Muscle of leg (tissue), 11 donors: ENCODE data around the gene NLRC3. TPM values are rescaled to one million over a fixed set of nuclear protein-coding genes. Genes with fewer than 3 reads are reported as not detected.
A peak's percentile ranks its signal among the peaks of the same experiment; 100 is the strongest.
"Not testable (repeated sequence)": the region's sequence is repeated elsewhere in the genome, so short reads cannot be mapped to it uniquely, and the experiment has no call there.

Experiments
- DNase-seq: peaks from one replicate; pipeline ENCODE4 v3.0.0; 2013
- H3K27ac ChIP-seq: one replicate; pipeline ENCODE4 v1.5.1; 2013; ENCODE audit warnings: mild to moderate bottlenecking, low read length, control low read depth
- H3K27me3 ChIP-seq: one replicate; pipeline ENCODE4 v1.6.1; 2013; ENCODE audit warnings: low read length; ENCODE audit not compliant: control insufficient read depth, insufficient read depth
- H3K36me3 ChIP-seq: one replicate; pipeline ENCODE4 v1.6.1; 2013; ENCODE audit warnings: low read length; ENCODE audit not compliant: control insufficient read depth, insufficient read depth
- H3K4me1 ChIP-seq: one replicate; pipeline ENCODE4 v1.6.1; 2013; ENCODE audit warnings: low read length; ENCODE audit not compliant: control insufficient read depth, insufficient read depth
- H3K4me3 ChIP-seq: one replicate; pipeline ENCODE4 v1.5.1; 2013; ENCODE audit warnings: low read length, control low read depth
- H3K9me3 ChIP-seq: replicated peaks from 2 replicates; pipeline ENCODE4 v1.6.1; 2013; ENCODE audit warnings: low read depth, low read length; ENCODE audit not compliant: control insufficient read depth
- WGBS: methylation state at CpG from one replicate; pipeline ENCODE4 v1.1.5; 2013; ENCODE audit warnings: missing lambda C conversion rate; ENCODE audit not compliant: insufficient coverage; 5-methylcytosine and 5-hydroxymethylcytosine counted together
- polyA plus RNA-seq, 8 donors: library from polyadenylated mRNA; unstranded; fragments of 120-200 nt; gene quantifications; one replicate each; pipeline versions ENCODE4 v1.2.1 to v1.2.3, GENCODE V29; 2013; ENCODE audit warnings: inconsistent platforms in 1 of 8, low replicate concordance in 1 of 8; ENCODE audit not compliant: insufficient read length in 8 of 8, insufficient read depth in 1 of 8
- total RNA-seq: library from RNA; stranded (reverse); fragments of 120-200 nt; gene quantifications from one replicate; pipeline ENCODE4 v1.2.4, GENCODE V29; 2013

Gene NLRC3
- total and polyA plus RNA-seq, 9 donors = 0.58 to 1.2 (median 1.00) TPM

DNA sequence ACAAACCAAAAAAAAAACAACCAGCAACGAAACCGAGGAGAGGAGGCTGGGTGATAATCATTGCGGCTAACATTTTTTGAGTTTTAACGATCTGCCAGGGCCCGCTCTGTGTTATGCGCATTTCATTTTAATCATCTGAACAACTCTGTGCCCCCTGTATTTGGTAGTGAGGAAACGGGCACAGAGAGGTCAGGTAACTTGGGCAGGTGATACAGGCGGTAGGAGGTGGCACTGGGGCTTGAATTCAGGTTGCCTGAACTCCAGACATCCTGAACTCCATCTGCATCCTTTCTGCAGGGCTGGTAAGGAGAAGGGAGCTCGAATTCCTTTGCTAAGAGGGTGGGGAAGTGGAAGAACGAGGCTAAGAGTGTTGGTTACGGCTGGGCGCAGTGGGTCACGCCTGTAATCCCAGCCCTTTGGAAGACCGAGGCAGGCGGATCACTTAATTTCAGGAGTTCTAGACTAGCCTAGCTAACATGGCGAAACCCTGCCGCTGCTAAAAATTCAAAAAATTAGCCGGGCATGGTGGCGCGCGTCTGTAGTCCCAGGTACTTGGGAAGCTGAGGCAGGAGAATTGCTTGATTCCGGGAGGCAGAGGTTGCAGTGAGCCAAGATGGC is 75.3 kb downstream of the NLRC3 start:
- H3K4me3 ChIP-seq = peak overlapping the region; percentile 78
- H3K27me3 ChIP-seq = no peaks in the 10 kb centered on the region
- DNase-seq = no peak
- peak overlapping the region; percentile 79 for H3K27ac ChIP-seq
- 82% methylated on average over 14 of the region's 22 CpGs for WGBS
- peaks cover 20% of the 10 kb centered on the region for H3K36me3 ChIP-seq
- peaks cover 11% of the 10 kb centered on the region for H3K4me1 ChIP-seq
- H3K9me3 ChIP-seq = no peaks in the 10 kb centered on the region

DNA sequence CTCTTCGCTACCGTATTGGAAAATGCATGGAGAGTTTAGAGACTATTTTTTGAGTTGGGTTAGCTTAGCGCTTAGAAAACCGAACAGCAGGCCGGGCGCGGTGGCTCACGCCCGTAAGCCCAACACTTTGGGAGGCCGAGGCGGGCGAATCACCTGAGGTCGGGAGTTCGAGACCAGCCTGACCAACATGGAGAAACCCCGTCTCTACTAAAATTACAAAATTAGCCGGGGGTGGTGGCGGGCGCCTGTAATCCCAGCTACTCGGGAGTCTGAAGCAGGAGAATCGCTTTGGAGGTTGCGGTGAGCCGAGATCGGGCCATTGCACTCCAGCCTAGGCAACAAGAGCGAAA is 75.8 kb downstream of the NLRC3 start:
- not testable (repeated sequence) for H3K9me3 ChIP-seq, DNase-seq, H3K27me3 ChIP-seq
- Histone ChIP-seq H3K4me1 (peaks cover 11% of the 10 kb centered on the region), H3K4me3 (peak overlapping the region; percentile 78), H3K36me3 (peaks cover 16% of the 10 kb centered on the region), H3K27ac (peak overlapping the region; percentile 79)
- 12% methylated on average over 18 of the region's 24 CpGs for WGBS

DNA sequence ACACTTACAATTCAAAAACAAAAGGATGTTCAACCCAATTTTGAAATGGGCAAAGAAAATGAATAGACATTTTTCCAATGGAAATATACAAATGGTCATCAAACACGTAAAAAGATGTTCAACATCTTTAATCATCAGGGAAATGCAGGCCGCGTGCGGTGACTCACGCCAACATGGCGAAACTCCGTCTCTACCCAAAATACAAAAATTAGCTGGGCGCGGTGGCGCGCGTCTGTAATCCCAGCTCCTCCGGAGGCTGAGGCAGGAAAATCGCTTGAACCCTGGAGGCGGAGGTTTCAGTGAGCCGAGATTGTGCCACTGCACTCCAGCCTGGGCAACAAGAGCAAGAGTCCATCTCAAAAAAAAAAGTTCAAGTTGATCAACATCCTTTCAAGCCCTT is 78.2 kb downstream of the NLRC3 start:
- peaks cover 11% of the 10 kb centered on the region for H3K4me1 ChIP-seq
- H3K9me3 ChIP-seq = no peaks in the 10 kb centered on the region
- no peaks in the 10 kb centered on the region for H3K27me3 ChIP-seq
- H3K4me3 ChIP-seq = no peak overlapping the region
- DNase-seq = no peak
- WGBS = 98% methylated on average over 10 of the region's 16 CpGs
- no peak overlapping the region for H3K27ac ChIP-seq
- H3K36me3 ChIP-seq = no peaks in the 10 kb centered on the region

DNA sequence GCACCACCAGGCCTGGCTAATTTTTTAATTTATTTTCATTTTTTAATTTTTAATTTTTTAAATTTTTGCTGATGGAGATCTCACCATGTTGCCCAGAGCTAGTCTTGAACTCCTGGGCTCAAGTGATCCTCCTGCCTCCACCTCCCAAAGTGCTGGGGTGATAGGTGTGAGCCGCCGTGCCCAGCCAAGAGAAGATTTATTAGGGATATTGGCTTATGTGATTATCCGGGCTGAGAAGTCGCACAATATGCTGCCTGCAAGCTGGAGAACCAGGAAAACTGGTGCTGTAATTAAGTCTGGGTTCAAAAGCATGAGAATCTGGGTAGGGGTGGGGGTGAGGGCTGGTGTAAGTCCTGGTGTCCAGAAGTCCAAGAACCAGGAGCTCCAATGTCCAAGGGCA is 79.4 kb downstream of the NLRC3 start:
- Histone ChIP-seq H3K27ac (no peak overlapping the region), H3K27me3 (no peaks in the 10 kb centered on the region), H3K4me1 (peaks cover 14% of the 10 kb centered on the region), H3K36me3 (no peaks in the 10 kb centered on the region), H3K9me3 (no peaks in the 10 kb centered on the region), H3K4me3 (no peak overlapping the region)
- 93% methylated on average over 3 of the region's 4 CpGs for WGBS
- no peak for DNase-seq

DNA sequence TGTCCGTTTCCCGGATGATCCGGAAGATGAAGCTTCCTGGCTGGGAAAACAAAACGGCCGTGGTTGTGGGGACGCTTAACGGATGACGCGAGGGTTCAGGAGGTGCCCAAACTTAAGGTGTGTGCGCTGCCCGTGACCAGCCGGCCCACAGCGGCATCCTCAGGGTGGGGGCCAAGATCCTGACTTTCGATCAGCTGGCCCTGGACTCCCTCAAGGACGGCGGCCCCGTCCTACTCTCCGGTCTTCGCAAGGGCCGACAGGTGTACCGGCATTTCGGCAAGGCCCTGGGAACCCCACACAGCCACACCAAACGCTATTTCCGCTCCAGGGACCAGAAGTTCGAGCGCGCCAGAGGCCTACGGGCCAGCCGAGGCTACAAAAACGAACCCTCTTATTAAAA is 80.8 kb downstream of the NLRC3 start:
- DNase-seq = no peak
- H3K4me1 ChIP-seq = peaks cover 5% of the 10 kb centered on the region
- 95% methylated on average over 23 of the region's 30 CpGs for WGBS

DNA sequence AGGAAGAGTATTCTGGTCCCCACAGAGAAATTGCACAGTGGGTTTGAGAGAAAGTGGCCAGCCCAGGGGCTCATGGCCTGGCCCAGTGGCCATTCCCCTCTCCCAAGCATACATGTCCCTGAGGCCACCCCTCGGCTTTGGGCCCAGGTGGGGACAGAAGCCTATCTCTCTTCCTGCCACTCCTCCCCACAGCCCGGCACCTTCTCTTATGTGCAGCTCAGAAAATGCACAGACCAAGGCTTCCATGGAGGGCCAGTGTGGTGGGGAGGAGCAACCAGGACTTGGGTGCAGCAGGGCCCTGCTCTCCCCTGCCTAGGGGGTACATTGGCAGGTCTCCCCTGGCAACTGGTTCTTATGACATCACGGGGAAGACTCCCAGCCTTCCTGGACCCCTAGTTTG is 82.0 kb downstream of the NLRC3 start, which contains the start of gene C16orf90:
TSS of gene C16orf90 (minus strand) at position 314 of the 400 bp plus-strand sequence. CDS start at position 246, 68 bp downstream.
- Histone ChIP-seq H3K36me3 (no peaks in the 10 kb centered on the region), H3K4me3 (no peak within 1 kb of the TSS), H3K27ac (no peak within 1 kb of the TSS), H3K9me3 (no peaks in the 10 kb centered on the region), H3K27me3 (no peaks in the 10 kb centered on the region), H3K4me1 (peaks cover 15% of the 10 kb centered on the region)
- WGBS = no CpG with 5 or more reads among the region's 3 CpGs
- no peak for DNase-seq

More for the DNA sequence above, 80.8 kb downstream of the NLRC3 start:
- Histone ChIP-seq H3K36me3 (no peaks in the 10 kb centered on the region), H3K27ac (no peak overlapping the region), H3K9me3 (no peaks in the 10 kb centered on the region), H3K4me3 (no peak overlapping the region), H3K27me3 (no peaks in the 10 kb centered on the region)

DNA sequence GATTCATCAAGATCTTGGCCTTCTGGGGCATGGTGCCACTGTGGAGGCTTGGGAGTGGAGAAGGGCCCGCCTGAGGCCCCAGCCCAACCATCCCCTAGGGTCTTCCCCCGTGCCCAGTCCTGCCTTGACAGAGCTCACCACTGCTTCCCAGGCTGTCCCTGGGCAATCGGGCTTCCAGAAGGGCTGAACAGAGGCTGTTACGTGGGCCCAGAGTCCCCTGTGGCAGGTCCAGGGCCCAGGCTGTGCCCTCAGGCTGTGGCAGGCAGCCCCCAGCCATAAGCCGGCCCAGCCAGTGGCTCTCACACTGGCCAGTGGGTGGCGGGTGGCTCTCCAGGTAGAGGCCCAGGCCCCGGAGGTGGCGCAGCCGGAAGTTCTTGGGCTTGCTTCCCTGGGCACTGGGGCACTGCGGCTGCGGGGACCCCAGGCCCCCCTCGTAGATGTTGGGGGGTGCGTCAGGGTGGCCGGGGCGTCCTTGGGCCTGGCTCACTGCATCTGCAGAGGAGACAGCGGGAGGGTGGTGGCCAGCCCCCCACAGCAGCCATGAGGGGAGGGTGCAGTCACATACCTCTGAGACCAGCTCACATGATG is 82.7 kb downstream of the NLRC3 start:
- no peaks in the 10 kb centered on the region for H3K36me3 ChIP-seq
- no peak for DNase-seq
- WGBS = 91% methylated on average over 10 of the region's 16 CpGs
- H3K27me3 ChIP-seq = no peaks in the 10 kb centered on the region
- H3K27ac ChIP-seq = no peak overlapping the region
- no peaks in the 10 kb centered on the region for H3K9me3 ChIP-seq
- no peak overlapping the region for H3K4me3 ChIP-seq
- H3K4me1 ChIP-seq = peaks cover 16% of the 10 kb centered on the region

- WGBS = 89% methylated on average over 9 of the region's 10 CpGs
- H3K4me3 ChIP-seq = no peak overlapping the region
- no peaks in the 10 kb centered on the region for H3K9me3 ChIP-seq
- no peak for DNase-seq
- H3K27ac ChIP-seq = no peak overlapping the region
- H3K36me3 ChIP-seq = peaks cover 9% of the 10 kb centered on the region
- H3K27me3 ChIP-seq = no peaks in the 10 kb centered on the region
- H3K4me1 ChIP-seq = peaks cover 29% of the 10 kb centered on the region
Observed at GRCh38 chr16:3492356-3492755, 84.8 kb downstream of the NLRC3 start.

GRCh38 chr16:3490911-3491629 is 86.1 kb downstream of the NLRC3 start:
- 64% methylated on average over 10 of the region's 17 CpGs for WGBS
- Histone ChIP-seq H3K27ac (peak overlapping the region; percentile 10), H3K36me3 (peaks cover 18% of the 10 kb centered on the region), H3K27me3 (no peaks in the 10 kb centered on the region), H3K9me3 (no peaks in the 10 kb centered on the region), H3K4me3 (no peak overlapping the region), H3K4me1 (peaks cover 32% of the 10 kb centered on the region)
- DNase-seq = peak; percentile 39
